ENCODE data around the gene FCHO1. TPM values are rescaled to one million over a fixed set of nuclear protein-coding genes. Genes with fewer than 3 reads are reported as not detected.

The FCHO1 gene
- total and polyA plus RNA-seq, 10 of the 15 experiments (the other 5 are each of a cell fraction or from before 2014, with no cell fraction given), result 0.14 to 45.8 (median 15.8) TPM

DNA sequence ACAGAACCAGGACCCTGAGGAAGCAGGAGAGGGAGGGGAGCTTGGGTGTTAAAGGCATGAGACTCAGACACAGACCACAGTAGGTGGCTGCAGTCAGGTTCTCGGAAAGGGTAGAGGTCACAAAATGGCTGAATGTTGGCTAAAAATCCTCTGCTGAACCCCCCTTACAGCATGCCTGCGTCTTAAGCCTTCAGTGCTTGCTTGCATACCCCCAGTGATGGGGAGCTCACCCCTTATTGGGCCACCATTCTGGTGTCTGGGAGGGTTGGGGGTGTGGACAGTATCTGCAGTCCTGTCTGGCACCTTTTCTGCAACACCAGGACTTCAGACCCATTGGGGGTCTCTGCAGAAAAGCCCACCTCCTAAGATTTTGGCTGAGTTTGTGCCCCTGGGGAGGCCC is 29.5 kb downstream of the FCHO1 start:
- Histone ChIP-seq H3K27ac (ENCODE audit: control insufficient read depth, insufficient read depth) (no peak overlapping the region), H3K9ac (ENCODE audit: control insufficient read depth, insufficient read depth, low read length) (no peak overlapping the region), H3K79me2 (ENCODE audit: control insufficient read depth, insufficient read depth, low read length) (no peaks in the 10 kb centered on the region), H3K4me1 (ENCODE audit: control insufficient read depth, insufficient read depth, low read length) (peaks cover 16% of the 10 kb centered on the region), H3K27me3 (replicated peaks in 1 of 2; ENCODE audit: control insufficient read depth in 2 of 2, insufficient read depth in 2 of 2, low read length in 1 of 2) (no peaks in the 10 kb centered on the region), H4K20me1 (ENCODE audit: control insufficient read depth, insufficient read depth) (no peaks in the 10 kb centered on the region; the same call in 1 of the 2 replicates), H2AFZ (ENCODE audit: control insufficient read depth, low read depth, low read length) (no peak overlapping the region), H3K4me2 (ENCODE audit: control insufficient read depth, insufficient read depth) (no peak overlapping the region), H3K4me3 (no peak overlapping the region), H3K9me3 (replicated peaks; ENCODE audit: control insufficient read depth, insufficient read depth, low read length) (no peaks in the 10 kb centered on the region), H3K36me3 (ENCODE audit: control insufficient read depth in 2 of 2, insufficient read depth in 2 of 2, low read length in 1 of 2) (peaks cover 4 to 10% of the 10 kb centered on the region in 2 experiments; a peak in 3 of 4 replicates)
- DNase-seq (ENCODE audit: low read depth, low spot score) (no peak), FAIRE-seq (no peak), ATAC-seq (no peak)
- POLR2A ChIA-PET, result interaction anchor here (0.6 kb wide), 1 partner anchor 321 kb away, joined by 6 read pairs; no protein-coding TSS in a partner anchor
- WGBS (ENCODE audit: insufficient coverage, insufficient replicate concordance, low lambda C conversion rate, missing lambda C conversion rate), result 94% methylated on average over 2 of the region's 2 CpGs
- in situ Hi-C loops (cut with MboI) (no loop called here), intact Hi-C loops (cut with micrococcal nuclease; ENCODE audit: unreplicated experiment) (loop anchor here (10.0 kb wide), 1 partner anchor 154 kb away; the partner anchor contains the start of gene CCDC124)
- no TSS peak for BruUV-seq (replicated peaks)
- CTCF ChIA-PET, result interaction anchor here (0.8 kb wide), 1 partner anchor 77 kb away, joined by 3 read pairs; no protein-coding TSS in a partner anchor
- RAD21 ChIA-PET (ENCODE audit: unreplicated experiment), result no interaction called here
- SMC1A ChIA-PET (ENCODE audit: uncharacterized antibody, unreplicated experiment), result no interaction called here
- TF ChIP-seq, protein P1, sequence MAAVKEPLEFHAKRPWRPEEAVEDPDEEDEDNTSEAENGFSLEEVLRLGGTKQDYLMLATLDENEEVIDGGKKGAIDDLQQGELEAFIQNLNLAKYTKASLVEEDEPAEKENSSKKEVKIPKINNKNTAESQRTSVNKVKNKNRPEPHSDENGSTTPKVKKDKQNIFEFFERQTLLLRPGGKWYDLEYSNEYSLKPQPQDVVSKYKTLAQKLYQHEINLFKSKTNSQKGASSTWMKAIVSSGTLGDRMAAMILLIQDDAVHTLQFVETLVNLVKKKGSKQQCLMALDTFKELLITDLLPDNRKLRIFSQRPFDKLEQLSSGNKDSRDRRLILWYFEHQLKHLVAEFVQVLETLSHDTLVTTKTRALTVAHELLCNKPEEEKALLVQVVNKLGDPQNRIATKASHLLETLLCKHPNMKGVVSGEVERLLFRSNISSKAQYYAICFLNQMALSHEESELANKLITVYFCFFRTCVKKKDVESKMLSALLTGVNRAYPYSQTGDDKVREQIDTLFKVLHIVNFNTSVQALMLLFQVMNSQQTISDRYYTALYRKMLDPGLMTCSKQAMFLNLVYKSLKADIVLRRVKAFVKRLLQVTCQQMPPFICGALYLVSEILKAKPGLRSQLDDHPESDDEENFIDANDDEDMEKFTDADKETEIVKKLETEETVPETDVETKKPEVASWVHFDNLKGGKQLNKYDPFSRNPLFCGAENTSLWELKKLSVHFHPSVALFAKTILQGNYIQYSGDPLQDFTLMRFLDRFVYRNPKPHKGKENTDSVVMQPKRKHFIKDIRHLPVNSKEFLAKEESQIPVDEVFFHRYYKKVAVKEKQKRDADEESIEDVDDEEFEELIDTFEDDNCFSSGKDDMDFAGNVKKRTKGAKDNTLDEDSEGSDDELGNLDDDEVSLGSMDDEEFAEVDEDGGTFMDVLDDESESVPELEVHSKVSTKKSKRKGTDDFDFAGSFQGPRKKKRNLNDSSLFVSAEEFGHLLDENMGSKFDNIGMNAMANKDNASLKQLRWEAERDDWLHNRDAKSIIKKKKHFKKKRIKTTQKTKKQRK (IDR thresholded peaks at IDR 0.05; ENCODE audit: low read depth, low read length), result no peak
- TF ChIP-seq SREBF2 (IDR thresholded peaks at IDR 0.05; ENCODE audit: low read length) (no peak), POLR2AphosphoS5 (IDR thresholded peaks at IDR 0.05; ENCODE audit: low read length) (no peak), FOXK2 (IDR thresholded peaks at IDR 0.05) (no peak), KAT2A (conservative IDR thresholded peaks at IDR 0.05; ENCODE audit: control insufficient read depth, low read depth, low read length) (no peak), SP1 (IDR thresholded peaks at IDR 0.05; ENCODE audit: low read depth, low read length) (no peak), SREBF1 (IDR thresholded peaks at IDR 0.05; ENCODE audit: low read length) (no peak), NFIC (IDR thresholded peaks at IDR 0.05; ENCODE audit: low read depth, low read length) (no peak), JUND (IDR thresholded peaks at IDR 0.05; ENCODE audit: low read depth, low read length) (no peak), NR2F1 (conservative IDR thresholded peaks at IDR 0.05) (no peak)
- TF ChIP-seq, protein P2, sequence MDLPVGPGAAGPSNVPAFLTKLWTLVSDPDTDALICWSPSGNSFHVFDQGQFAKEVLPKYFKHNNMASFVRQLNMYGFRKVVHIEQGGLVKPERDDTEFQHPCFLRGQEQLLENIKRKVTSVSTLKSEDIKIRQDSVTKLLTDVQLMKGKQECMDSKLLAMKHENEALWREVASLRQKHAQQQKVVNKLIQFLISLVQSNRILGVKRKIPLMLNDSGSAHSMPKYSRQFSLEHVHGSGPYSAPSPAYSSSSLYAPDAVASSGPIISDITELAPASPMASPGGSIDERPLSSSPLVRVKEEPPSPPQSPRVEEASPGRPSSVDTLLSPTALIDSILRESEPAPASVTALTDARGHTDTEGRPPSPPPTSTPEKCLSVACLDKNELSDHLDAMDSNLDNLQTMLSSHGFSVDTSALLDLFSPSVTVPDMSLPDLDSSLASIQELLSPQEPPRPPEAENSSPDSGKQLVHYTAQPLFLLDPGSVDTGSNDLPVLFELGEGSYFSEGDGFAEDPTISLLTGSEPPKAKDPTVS (IDR thresholded peaks at IDR 0.05; ENCODE audit: low read depth, low read length), result no peak
- TF ChIP-seq, protein P3, sequence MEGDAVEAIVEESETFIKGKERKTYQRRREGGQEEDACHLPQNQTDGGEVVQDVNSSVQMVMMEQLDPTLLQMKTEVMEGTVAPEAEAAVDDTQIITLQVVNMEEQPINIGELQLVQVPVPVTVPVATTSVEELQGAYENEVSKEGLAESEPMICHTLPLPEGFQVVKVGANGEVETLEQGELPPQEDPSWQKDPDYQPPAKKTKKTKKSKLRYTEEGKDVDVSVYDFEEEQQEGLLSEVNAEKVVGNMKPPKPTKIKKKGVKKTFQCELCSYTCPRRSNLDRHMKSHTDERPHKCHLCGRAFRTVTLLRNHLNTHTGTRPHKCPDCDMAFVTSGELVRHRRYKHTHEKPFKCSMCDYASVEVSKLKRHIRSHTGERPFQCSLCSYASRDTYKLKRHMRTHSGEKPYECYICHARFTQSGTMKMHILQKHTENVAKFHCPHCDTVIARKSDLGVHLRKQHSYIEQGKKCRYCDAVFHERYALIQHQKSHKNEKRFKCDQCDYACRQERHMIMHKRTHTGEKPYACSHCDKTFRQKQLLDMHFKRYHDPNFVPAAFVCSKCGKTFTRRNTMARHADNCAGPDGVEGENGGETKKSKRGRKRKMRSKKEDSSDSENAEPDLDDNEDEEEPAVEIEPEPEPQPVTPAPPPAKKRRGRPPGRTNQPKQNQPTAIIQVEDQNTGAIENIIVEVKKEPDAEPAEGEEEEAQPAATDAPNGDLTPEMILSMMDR (IDR thresholded peaks at IDR 0.05 in 2 of 3, conservative IDR thresholded peaks at IDR 0.05 in 1 of 3; ENCODE audit: control insufficient read depth in 2 of 3, extremely low read depth in 1 of 3, insufficient read depth in 1 of 3, low read depth in 3 of 3, low read length in 3 of 3), result no peak
- TF ChIP-seq, protein P4, sequence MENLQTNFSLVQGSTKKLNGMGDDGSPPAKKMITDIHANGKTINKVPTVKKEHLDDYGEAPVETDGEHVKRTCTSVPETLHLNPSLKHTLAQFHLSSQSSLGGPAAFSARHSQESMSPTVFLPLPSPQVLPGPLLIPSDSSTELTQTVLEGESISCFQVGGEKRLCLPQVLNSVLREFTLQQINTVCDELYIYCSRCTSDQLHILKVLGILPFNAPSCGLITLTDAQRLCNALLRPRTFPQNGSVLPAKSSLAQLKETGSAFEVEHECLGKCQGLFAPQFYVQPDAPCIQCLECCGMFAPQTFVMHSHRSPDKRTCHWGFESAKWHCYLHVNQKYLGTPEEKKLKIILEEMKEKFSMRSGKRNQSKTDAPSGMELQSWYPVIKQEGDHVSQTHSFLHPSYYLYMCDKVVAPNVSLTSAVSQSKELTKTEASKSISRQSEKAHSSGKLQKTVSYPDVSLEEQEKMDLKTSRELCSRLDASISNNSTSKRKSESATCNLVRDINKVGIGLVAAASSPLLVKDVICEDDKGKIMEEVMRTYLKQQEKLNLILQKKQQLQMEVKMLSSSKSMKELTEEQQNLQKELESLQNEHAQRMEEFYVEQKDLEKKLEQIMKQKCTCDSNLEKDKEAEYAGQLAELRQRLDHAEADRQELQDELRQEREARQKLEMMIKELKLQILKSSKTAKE (IDR thresholded peaks at IDR 0.05; ENCODE audit: low read depth, poor library complexity, severe bottlenecking), result no peak
- TF ChIP-seq, protein P5, sequence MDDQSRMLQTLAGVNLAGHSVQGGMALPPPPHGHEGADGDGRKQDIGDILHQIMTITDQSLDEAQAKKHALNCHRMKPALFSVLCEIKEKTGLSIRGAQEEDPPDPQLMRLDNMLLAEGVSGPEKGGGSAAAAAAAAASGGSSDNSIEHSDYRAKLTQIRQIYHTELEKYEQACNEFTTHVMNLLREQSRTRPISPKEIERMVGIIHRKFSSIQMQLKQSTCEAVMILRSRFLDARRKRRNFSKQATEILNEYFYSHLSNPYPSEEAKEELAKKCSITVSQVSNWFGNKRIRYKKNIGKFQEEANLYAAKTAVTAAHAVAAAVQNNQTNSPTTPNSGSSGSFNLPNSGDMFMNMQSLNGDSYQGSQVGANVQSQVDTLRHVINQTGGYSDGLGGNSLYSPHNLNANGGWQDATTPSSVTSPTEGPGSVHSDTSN (IDR thresholded peaks at IDR 0.05; ENCODE audit: insufficient replicate concordance, low read depth, low read length), result no peak

Measured in GM12878 (cell line).